Measurements from ENCODE around the gene CTCF.
"Not testable (repeated sequence)": the region's sequence is repeated elsewhere in the genome, so short reads cannot be mapped to it uniquely, and the experiment has no call there.

Gene CTCF, protein sequence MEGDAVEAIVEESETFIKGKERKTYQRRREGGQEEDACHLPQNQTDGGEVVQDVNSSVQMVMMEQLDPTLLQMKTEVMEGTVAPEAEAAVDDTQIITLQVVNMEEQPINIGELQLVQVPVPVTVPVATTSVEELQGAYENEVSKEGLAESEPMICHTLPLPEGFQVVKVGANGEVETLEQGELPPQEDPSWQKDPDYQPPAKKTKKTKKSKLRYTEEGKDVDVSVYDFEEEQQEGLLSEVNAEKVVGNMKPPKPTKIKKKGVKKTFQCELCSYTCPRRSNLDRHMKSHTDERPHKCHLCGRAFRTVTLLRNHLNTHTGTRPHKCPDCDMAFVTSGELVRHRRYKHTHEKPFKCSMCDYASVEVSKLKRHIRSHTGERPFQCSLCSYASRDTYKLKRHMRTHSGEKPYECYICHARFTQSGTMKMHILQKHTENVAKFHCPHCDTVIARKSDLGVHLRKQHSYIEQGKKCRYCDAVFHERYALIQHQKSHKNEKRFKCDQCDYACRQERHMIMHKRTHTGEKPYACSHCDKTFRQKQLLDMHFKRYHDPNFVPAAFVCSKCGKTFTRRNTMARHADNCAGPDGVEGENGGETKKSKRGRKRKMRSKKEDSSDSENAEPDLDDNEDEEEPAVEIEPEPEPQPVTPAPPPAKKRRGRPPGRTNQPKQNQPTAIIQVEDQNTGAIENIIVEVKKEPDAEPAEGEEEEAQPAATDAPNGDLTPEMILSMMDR

GRCh38 chr16:67562526-67562917 lies at the start of gene CTCF:
Gene CTCF (plus strand): TSS chr16:67562526. CDS start chr16:67610833, 48,307 bp downstream.
- no peak for DNase-seq

- DNase-seq, result not testable (repeated sequence)
Observed at GRCh38 chr16:67513892-67514291, 48.4 kb upstream of the CTCF start.

DNA sequence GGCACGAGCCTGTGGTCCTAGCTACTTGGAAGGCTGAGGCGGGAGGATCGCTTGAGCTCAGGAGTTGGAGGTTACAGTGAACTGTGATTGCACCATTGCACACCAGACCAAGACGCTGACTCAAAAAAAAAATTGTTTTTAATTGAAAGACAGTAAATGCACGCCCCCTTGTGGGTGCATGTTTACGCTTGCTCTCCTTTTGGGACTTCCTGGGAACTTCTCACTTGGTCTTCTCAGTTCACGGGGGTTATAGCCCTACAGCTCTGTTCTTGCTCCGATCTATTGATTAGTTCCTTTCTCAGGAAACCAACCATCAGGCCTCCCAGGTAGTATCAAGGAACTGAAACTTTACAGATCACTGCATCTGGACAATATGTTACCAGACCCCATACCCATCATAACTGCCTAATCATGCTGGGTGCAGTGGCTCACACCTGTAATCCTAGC lies 47.9 kb upstream of the CTCF start:
- no peak for DNase-seq

DNA sequence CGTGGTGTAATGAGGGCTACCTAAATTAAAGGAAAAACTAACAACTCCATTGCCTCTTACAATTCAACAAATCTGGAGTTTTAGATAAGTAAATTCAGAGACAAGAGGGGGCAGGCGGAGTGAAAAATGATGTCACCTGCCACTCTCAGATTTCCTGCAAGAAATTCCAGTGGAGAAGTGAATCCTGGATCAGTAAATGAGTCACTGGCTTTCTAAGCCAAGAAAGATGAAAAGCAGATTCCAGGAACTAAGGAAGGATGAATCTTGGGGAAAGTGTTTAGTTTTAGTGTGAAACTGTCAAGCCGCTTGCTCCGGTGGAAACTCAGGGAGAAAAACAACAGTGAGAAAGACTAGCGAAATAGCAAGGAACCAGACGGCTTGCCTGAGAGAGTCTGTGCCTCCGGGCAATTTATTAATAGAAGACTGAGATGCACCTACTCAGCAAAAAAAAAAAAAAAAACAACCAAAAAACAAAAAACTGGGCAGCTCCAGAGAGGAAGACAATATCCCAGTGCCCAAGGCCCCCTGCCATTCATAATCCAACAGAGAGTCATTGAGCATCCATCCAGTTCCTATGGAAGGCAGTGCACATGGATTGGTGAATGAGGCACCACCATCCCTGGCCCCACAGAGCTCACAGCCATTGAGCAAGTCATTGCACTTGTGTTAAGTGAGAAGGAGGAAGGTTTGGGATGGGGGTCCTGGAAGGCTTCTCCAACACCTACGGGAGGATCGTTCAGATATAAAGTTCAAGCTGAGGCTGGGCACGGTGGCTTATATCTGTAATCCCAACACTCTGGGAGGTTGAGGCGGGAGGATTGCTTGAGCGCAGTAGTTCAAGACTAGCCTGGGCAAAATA lies 45.8 kb upstream of the CTCF start:
- DNase-seq, result no peak

- no peak for DNase-seq
Observed at GRCh38 chr16:67517155-67517445, 45.2 kb upstream of the CTCF start.

DNA sequence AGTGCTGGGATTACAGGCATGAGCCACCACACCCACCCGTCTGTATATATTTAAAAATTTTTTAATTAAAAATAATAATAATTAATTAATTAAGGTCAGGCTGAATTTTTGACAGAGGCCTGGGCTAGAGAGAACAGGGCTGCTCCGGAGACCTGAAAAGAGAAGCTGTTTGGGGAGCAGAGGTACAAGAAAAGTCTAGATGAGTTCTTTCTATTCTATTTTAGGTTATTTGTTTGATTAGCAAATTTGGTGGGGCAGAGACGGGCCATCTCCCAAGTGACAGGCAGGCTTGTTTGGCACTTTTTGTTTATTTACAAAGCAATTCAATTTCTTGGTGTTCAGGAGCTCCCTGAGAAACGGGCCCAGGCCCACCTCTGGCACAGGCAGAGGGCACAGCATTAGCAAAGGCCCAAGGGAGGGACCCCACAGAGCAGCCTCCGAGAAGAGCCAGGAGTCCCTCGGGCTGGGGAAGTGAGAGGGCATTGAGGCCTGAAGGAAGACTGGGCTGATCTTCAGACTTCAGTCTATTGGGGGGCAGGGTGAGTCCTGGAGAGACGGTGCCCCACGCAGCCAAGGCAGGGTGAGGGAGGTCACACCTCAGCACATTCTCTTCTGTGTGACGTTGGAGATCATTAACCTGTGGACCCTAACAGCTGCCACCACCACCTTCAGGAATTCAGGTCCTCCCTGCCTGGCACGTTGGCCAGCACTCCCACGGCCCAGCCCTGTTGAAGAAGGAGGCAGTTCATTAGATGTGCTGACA lies 44.5 kb upstream of the CTCF start:
- DNase-seq, result no peak

DNA sequence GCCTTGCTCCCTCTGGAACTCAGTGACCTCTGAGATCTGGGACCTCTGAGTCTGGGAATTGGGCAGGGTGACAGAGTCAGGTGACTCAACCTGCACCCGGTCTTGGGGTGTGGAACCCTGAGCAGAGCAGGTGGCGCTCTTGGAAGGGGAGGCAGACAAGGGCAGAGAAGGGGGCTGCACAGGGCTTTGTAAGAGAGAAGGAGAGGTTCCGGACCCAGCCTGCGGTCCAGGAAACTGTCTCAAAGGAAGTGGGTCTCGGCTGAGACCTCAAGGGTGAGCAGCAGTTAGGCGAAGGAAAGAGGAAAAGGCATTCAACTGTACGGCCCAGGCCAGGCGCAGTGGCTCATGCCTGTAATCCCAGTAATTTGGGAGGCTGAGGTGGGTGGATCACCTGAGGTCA lies 43.6 kb upstream of the CTCF start:
- no peak for DNase-seq

DNA sequence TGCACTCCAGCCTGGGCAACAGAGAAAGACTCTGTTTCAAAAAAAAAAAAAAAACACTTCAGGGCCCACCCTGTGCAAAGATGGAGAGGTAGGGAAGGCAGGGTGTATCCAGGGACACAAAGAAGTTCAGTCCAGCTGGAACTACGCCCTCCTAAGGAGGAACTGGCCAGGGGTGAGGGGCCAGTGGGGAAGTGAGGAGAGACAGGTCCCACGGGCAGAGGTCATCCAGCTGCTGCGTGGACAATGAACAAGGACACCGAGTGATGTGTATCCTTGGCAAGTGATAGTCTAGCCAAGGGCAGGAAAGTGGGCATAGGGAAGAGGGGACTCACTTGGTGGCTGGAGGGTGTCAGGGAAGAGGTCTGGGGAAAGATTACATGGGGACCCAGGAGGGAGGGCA lies 43.1 kb upstream of the CTCF start:
- DNase-seq, result no peak

DNA sequence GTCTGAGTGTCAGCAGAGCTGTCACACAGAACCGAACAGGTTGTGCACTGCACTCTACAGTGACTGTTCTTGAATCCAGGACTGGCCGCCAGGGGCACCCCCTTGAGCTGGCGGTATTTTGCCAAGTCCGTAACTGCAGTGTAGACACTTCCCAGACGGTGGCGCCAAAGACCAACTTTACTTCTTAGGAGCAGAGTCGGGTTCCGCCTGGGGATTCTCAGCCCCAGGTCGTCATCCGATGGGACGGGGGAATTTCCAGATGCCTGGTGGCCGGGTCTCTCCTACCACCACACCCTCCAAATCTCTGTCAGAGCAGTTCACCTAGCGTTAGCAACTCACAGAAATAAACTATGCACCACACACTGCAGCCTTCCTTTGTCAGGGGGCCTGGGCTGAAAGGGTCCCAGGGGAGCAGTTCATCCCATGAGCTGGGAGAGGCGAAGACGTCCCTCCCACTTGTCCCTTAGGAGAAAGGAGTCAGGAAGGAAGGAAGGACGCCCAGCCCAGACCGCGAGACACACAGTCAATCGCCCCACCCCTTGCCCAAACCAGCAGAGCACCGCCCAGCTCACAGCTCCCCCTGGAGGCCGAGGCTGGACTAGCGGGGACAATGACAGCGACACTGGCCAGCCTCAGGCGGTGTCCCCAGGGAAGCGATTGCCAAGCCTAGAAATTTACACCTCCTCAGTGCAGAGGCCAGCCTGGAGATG lies 41.1 kb upstream of the CTCF start:
- DNase-seq, result no peak

DNA sequence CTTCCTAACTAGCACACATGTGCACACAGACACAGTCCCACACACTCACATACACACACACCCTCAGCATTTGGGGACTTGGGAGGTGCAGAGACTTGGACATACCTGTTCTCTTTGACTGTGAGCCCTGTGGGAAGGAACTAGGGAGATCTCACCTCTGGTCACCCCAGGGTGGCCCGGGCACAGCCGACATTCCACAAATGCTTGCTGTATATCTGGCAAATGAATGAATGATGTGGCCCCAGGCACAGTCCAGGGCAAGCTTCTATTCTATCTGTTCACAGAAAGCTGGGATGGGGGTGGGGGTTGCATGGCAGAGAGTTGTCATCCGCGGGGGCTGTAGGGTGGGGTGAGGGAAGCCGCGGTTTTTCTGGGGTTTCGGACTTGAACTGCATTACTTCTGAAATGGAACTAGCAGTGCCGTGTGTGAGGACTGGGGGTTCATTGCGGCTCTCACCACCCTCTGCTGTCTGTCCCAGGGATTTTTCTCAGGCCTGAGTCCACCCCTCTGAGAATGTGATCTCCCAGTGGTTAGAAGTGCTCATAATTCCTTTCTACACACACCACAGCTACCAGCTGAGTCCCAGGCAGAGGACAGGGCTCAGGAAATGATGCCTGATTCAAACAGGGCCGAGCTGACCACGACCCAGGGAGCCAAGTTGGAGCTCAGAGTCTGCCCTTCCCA lies 37.0 kb upstream of the CTCF start:
- no peak for DNase-seq

DNA sequence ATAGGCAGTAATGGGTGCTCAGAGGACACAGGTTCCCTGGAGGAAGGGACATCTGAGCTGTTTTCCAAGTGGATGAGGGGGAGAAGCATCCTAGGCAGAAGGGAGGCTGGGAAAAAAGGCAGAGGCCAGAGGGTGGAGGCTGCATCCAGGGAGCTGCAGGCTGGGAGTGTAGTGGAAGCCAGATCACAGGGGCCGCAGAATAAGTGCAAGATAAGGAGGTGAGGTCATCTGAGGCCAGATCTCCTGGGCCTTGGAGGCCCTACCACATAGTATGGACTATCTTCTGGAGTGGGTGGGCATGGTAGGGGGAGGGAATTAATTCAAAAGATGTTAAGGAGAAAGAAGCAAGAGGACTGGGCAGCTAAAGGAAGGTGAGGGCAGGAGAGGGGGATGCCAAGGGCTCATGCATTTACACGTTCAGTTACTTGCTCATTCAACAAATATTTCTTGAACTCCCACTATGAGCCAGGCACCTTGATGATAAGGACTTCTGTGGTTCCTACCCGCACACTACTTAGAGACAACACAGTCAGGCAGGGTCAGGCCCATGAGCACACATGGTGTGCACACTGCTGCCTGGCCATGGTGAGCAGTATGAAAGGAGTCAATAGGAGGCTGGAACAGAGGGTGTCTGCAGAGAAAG lies 36.1 kb upstream of the CTCF start:
- DNase-seq, result no peak

DNA sequence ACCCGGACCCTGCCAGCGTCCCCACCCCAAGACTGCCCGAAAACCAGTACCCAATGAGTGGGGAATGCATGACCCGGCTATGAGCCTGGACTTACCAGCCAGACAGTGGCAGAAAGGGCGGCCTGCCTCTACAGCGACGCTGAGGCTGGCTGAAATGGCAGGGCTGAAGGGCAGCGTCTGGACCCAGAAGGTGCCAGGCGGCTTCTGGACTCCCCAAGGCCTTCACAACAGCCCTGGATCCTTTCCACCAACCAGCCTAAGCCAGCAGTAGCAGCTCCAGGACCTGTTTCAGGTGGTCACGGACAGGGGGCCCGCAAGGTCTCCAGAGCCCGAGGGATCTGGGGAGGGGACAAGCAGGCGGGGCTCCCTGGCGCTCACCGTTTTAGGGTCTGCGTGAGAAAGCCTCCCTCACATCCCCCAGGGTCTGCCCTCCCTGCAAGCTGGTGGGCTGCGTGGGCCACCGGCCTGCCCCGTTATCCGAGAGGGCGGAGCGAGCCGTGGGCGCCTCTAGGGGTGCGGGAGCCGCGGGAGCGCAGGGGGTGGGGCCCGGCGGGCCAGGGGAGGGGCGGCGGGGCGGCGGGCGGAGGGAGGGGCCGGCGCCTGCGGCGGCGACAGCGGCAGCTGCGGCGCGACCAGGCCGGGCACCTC lies 34.0 kb upstream of the CTCF start, which contains the start of gene RIPOR1:
Gene RIPOR1, plus strand, starts transcription at position 608 of the 648 bp plus-strand sequence. CDS start 9,618 bp downstream, outside the sequence.
- no peak for DNase-seq

GRCh38 chr16:67528870-67529581 lies 33.3 kb upstream of the CTCF start:
- no peak for DNase-seq

DNA sequence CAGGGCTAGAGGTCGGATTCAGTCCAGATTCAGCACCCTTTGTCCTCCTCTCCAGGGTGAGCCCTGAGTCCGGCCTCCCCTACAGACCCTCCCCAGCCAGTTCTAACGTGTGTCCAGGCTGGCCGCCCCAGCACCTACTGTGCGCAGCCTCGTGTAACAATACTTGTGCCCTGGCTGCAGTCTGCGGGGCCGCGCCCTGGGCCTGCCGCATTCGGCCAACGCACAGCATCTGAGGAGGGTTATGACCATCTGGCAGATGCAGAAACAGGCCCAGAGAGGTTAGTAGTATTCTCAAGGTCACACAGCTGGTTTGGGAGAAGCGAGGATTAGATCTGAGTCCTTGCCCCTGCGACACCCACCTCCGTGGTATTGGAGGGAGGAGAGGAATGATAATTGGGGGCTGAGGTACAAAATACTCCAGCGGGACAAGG lies 32.7 kb upstream of the CTCF start:
- no peak for DNase-seq

GRCh38 chr16:67530013-67530939 lies 32.0 kb upstream of the CTCF start:
- DNase-seq, result no peak

DNA sequence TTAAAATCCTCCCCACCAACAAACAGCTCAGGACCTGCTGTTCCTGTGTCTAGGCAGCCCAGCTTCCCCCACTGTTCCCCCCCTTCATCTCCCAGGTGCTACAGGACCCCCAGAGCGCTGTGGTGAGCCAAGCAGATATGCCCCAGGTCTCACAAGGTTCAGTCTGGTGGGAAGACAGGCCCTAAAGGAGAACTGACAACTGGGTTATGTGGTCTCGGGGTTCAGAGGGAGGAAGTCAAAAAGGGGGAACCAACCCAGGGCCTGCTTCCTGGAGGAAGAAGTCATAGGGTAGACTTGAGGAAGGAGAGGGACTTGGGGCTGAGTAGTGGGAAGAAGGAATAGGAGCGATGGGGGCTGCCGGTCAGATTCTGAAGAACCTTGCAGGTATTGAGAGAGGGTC lies 31.1 kb upstream of the CTCF start:
- no peak for DNase-seq

GRCh38 chr16:67533024-67533560 lies 29.2 kb upstream of the CTCF start:
- no peak for DNase-seq

- DNase-seq, result not testable (repeated sequence)
Observed at GRCh38 chr16:67533987-67534386, 28.3 kb upstream of the CTCF start.
